H9 (cell line): Measurements from ENCODE around the gene IER3. TPM values are rescaled to one million over a fixed set of nuclear protein-coding genes. Genes with fewer than 3 reads are reported as not detected.

ENCODE experiments used
- DNase-seq: peaks from one replicate; pipeline ENCODE4 v3.0.0-alpha.2; 2017
- H2AFZ ChIP-seq: one replicate; pipeline ENCODE4 v1.6.1; 2013; ENCODE audit warnings: mild to moderate bottlenecking, low read length, control low read depth, moderate library complexity
- H2AK5ac ChIP-seq: 2 replicates; pipeline ENCODE4 v1.6.1; 2013; ENCODE audit warnings: low read length, control low read depth, mixed read lengths; ENCODE audit not compliant: insufficient read length
- H2BK120ac ChIP-seq: one replicate; pipeline ENCODE4 v1.6.1; 2013; ENCODE audit warnings: low read depth, mild to moderate bottlenecking, low read length, control low read depth, inconsistent platforms; ENCODE audit not compliant: poor library complexity, severe bottlenecking
- H2BK12ac ChIP-seq: 2 replicates; pipeline ENCODE4 v1.6.1; 2013; ENCODE audit warnings: low read length, control low read depth, mixed read lengths, low read depth; ENCODE audit not compliant: insufficient read length
- H2BK15ac ChIP-seq: 2 replicates; pipeline ENCODE4 v1.6.1; 2013; ENCODE audit warnings: low read depth, low read length, control low read depth
- H2BK20ac ChIP-seq: one replicate; pipeline ENCODE4 v1.6.1; 2013; ENCODE audit warnings: low read depth, mild to moderate bottlenecking, low read length, control low read depth, inconsistent platforms; ENCODE audit not compliant: poor library complexity, severe bottlenecking
- H2BK5ac ChIP-seq: 2 replicates; pipeline ENCODE4 v1.6.1; 2013; ENCODE audit warnings: low read length, control low read depth, mixed read lengths; ENCODE audit not compliant: insufficient read length
- H3K14ac ChIP-seq: 2 replicates; pipeline ENCODE4 v1.6.1; 2013; ENCODE audit warnings: low read length, control low read depth; ENCODE audit not compliant: insufficient read depth
- H3K18ac ChIP-seq: 2 replicates; pipeline ENCODE4 v1.6.1; 2013; ENCODE audit warnings: low read depth, mild to moderate bottlenecking, mixed read lengths, low read length, control low read depth; ENCODE audit not compliant: insufficient read length
- H3K23ac ChIP-seq: 2 replicates; pipeline ENCODE4 v1.6.1; 2013; ENCODE audit warnings: low read length, control low read depth, mixed read lengths, low read depth; ENCODE audit not compliant: insufficient read length
- H3K23me2 ChIP-seq: 2 replicates; pipeline ENCODE4 v1.6.1; 2013; ENCODE audit warnings: low read depth, mild to moderate bottlenecking, mixed read lengths, low read length, control low read depth; ENCODE audit not compliant: insufficient read length, poor library complexity, severe bottlenecking
- H3K27ac ChIP-seq: 2 replicates; pipeline ENCODE4 v1.5.1; 2013; ENCODE audit warnings: low read length, control low read depth, mixed read lengths, low read depth; ENCODE audit not compliant: insufficient read length
- H3K27me3 ChIP-seq: 2 replicates; pipeline ENCODE4 v1.6.1; 2013; ENCODE audit warnings: low read length, control low read depth, inconsistent platforms; ENCODE audit not compliant: insufficient read depth
- H3K4ac ChIP-seq: 2 replicates; pipeline ENCODE4 v1.6.1; 2013; ENCODE audit warnings: low read depth, mild to moderate bottlenecking, control low read depth, inconsistent platforms, low read length, moderate library complexity
- H3K4me1 ChIP-seq: 2 replicates; pipeline ENCODE4 v1.6.1; 2013; ENCODE audit warnings: low read length, control low read depth, inconsistent platforms; ENCODE audit not compliant: insufficient read depth
- H3K4me2 ChIP-seq: 2 replicates; pipeline ENCODE4 v1.6.1; 2013; ENCODE audit warnings: low read length, control low read depth, mixed read lengths; ENCODE audit not compliant: insufficient read length, insufficient read depth
- H3K56ac ChIP-seq: 2 replicates; pipeline ENCODE4 v1.6.1; 2013; ENCODE audit warnings: low read depth, mild to moderate bottlenecking, mixed read lengths, low read length, control low read depth; ENCODE audit not compliant: insufficient read length
- H3K79me1 ChIP-seq: 2 replicates; pipeline ENCODE4 v1.6.1; 2013; ENCODE audit warnings: low read depth, mild to moderate bottlenecking, moderate library complexity, low read length, control low read depth, inconsistent platforms; ENCODE audit not compliant: insufficient read depth, poor library complexity, severe bottlenecking
- H3K79me2 ChIP-seq: 2 replicates; pipeline ENCODE4 v1.6.1; 2013; ENCODE audit warnings: low read length, control low read depth, inconsistent platforms; ENCODE audit not compliant: insufficient read depth
- H3K9ac ChIP-seq: 2 replicates; pipeline ENCODE4 v1.6.1; 2013; ENCODE audit warnings: low read length, control low read depth, mixed read lengths; ENCODE audit not compliant: insufficient read length; ENCODE audit errors: extremely low read depth
- H3K9me3 ChIP-seq: one replicate; pipeline ENCODE4 v1.6.1; 2013; ENCODE audit warnings: low read depth, low read length, inconsistent platforms; ENCODE audit not compliant: control insufficient read depth
- H3T11ph ChIP-seq: one replicate; pipeline ENCODE4 v1.6.1; 2013; ENCODE audit warnings: mild to moderate bottlenecking, low read length, control low read depth, inconsistent platforms
- H4K20me1 ChIP-seq: one replicate; pipeline ENCODE4 v1.6.1; 2013; ENCODE audit not compliant: control insufficient read depth, insufficient read length, insufficient read depth
- H4K5ac ChIP-seq: 2 replicates; pipeline ENCODE4 v1.6.1; 2013; ENCODE audit warnings: low read depth, mild to moderate bottlenecking, mixed read lengths, low read length, control low read depth; ENCODE audit not compliant: insufficient read length
- H4K8ac ChIP-seq: replicated peaks from 2 replicates; pipeline ENCODE4 v1.6.1; 2013; ENCODE audit warnings: low read length, control low read depth, mixed read lengths, low read depth; ENCODE audit not compliant: insufficient read length
- H4K91ac ChIP-seq: 2 replicates; pipeline ENCODE4 v1.6.1; 2013; ENCODE audit warnings: low read depth, mild to moderate bottlenecking, moderate library complexity, mixed read lengths, low read length, control low read depth; ENCODE audit not compliant: insufficient read length
- H3K27ac Mint-ChIP-seq, 3 experiments: 2 replicates in 2 of 3; 3 replicates in 1 of 3; pipeline ENCODE4 v1.8.0; 2020 to 2021; ENCODE audit warnings: mixed read lengths in 3 of 3, mild to moderate bottlenecking in 1 of 3, moderate library complexity in 1 of 3
- H3K27me3 Mint-ChIP-seq: 2 replicates; pipeline ENCODE4 v1.8.0; 2021; ENCODE audit warnings: low read depth, mild to moderate bottlenecking, moderate library complexity, mixed read lengths
- H3K36me3 Mint-ChIP-seq, 3 experiments: 2 replicates in 2 of 3; 3 replicates in 1 of 3; pipeline ENCODE4 v1.8.0; 2020 to 2021; ENCODE audit warnings: low read depth in 3 of 3, mixed read lengths in 3 of 3; ENCODE audit not compliant: insufficient read depth in 1 of 3
- H3K4me1 Mint-ChIP-seq, 2 experiments: 2 replicates each; pipeline ENCODE4 v1.8.0; 2020; ENCODE audit warnings: mixed read lengths in 2 of 2
- H3K4me3 Mint-ChIP-seq, 2 experiments: 2 replicates in 1 of 2; 3 replicates in 1 of 2; pipeline ENCODE4 v1.8.0; 2020 to 2021; ENCODE audit warnings: mild to moderate bottlenecking in 2 of 2, mixed read lengths in 2 of 2, moderate library complexity in 1 of 2
- H3K9me3 Mint-ChIP-seq, 2 experiments: 2 replicates in 1 of 2; 3 replicates in 1 of 2; pipeline ENCODE4 v1.8.0; 2020; ENCODE audit warnings: mild to moderate bottlenecking in 2 of 2, mixed read lengths in 2 of 2, moderate library complexity in 1 of 2
- WGBS: extraction: QIAGEN DNeasy Blood & Tissue Kit; methylation state at CpG from one replicate; pipeline ENCODE4 v1.1.7; 2013; ENCODE audit warnings: missing lambda C conversion rate, low lambda C conversion rate, mixed read lengths; ENCODE audit not compliant: insufficient read length; ENCODE audit errors: extremely low coverage; 5-methylcytosine and 5-hydroxymethylcytosine counted together
- total RNA-seq: library from RNA; stranded (reverse); gene quantifications from 2 replicates; pipeline ENCODE4 v1.2.1, GENCODE V29; 2021
- TF ChIP-seq, protein P1 (sequence below): fragments of 200-600 bp; sonication (generic); conservative IDR thresholded peaks from 3 replicates; pipeline ENCODE4 v1.8.0; 2021; ENCODE audit warnings: antibody characterized with exemption, mild to moderate bottlenecking

The IER3 gene
- total RNA-seq, 1 experiment from 2014 or later: 43.5 TPM

DNA sequence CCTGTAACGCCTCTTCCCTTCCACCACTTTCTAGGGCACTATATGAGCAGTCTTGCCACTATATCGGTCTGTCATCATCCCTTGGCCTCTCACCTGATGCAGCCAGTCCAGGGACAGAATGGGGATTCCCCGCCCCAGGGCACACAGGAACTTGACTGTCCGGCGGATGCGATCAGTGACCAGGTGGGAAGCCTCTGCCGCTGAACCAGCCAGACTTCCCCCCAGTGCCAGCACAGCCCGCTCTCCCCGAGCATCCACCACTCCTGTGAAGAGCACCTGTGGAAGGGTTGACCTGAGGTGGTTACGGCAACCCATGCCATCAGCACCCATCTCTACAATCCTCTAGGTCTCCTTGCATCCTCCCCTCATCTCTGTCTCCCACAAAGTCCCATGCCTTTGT is 41.3 kb downstream of the IER3 start:
- no peaks in the 10 kb centered on the region for H3K79me2 ChIP-seq
- H3K23me2 ChIP-seq: no peaks in the 10 kb centered on the region
- WGBS: no CpG with 5 or more reads among the region's 10 CpGs
- H2BK12ac ChIP-seq: no peak overlapping the region
- H3K4me2 ChIP-seq: no peak overlapping the region
- H2AK5ac ChIP-seq: no peak overlapping the region
- no peak overlapping the region for H2BK15ac ChIP-seq
- H3K27me3 Mint-ChIP-seq: no peaks in the 10 kb centered on the region
- H3K9me3 ChIP-seq: no peaks in the 10 kb centered on the region
- no peaks in the 10 kb centered on the region for H3K27me3 ChIP-seq
- no peak overlapping the region for H4K8ac ChIP-seq
- no peak overlapping the region for H3K18ac ChIP-seq
- H3K27ac Mint-ChIP-seq: no peak overlapping the region
- no peak overlapping the region for H3K27ac ChIP-seq
- no peaks in the 10 kb centered on the region for H4K20me1 ChIP-seq
- H3K9me3 Mint-ChIP-seq: no peaks in the 10 kb centered on the region
- no peak overlapping the region for H3K56ac ChIP-seq
- no peak overlapping the region for H3K4me3 Mint-ChIP-seq
- H3K36me3 Mint-ChIP-seq: peaks cover 50 to 76% (median 71%) of the 10 kb centered on the region in 3 experiments; a peak in 6 of 7 replicates
- H3K23ac ChIP-seq: no peak overlapping the region
- TF ChIP-seq, protein P1, sequence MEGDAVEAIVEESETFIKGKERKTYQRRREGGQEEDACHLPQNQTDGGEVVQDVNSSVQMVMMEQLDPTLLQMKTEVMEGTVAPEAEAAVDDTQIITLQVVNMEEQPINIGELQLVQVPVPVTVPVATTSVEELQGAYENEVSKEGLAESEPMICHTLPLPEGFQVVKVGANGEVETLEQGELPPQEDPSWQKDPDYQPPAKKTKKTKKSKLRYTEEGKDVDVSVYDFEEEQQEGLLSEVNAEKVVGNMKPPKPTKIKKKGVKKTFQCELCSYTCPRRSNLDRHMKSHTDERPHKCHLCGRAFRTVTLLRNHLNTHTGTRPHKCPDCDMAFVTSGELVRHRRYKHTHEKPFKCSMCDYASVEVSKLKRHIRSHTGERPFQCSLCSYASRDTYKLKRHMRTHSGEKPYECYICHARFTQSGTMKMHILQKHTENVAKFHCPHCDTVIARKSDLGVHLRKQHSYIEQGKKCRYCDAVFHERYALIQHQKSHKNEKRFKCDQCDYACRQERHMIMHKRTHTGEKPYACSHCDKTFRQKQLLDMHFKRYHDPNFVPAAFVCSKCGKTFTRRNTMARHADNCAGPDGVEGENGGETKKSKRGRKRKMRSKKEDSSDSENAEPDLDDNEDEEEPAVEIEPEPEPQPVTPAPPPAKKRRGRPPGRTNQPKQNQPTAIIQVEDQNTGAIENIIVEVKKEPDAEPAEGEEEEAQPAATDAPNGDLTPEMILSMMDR: no peak
- no peak overlapping the region for H2BK120ac ChIP-seq
- H4K91ac ChIP-seq: no peak overlapping the region
- peaks cover 5 to 9% of the 10 kb centered on the region in 2 experiments for H3K4me1 Mint-ChIP-seq
- no peaks in the 10 kb centered on the region for H3K79me1 ChIP-seq
- DNase-seq: no peak
- H3T11ph ChIP-seq: no peak overlapping the region
- H2BK5ac ChIP-seq: no peak overlapping the region
- no peak overlapping the region for H4K5ac ChIP-seq
- no peak overlapping the region for H3K9ac ChIP-seq
- no peak overlapping the region for H3K14ac ChIP-seq
- H3K4me1 ChIP-seq: 0 out of 2 replicates have a peak, but pooled peaks cover 2% of the 10 kb centered on the region
- no peak overlapping the region for H3K4ac ChIP-seq
- no peak overlapping the region for H2AFZ ChIP-seq
- no peak overlapping the region for H2BK20ac ChIP-seq
